ENCODE results near the gene GABRA4.

GABRA4 gene

DNA sequence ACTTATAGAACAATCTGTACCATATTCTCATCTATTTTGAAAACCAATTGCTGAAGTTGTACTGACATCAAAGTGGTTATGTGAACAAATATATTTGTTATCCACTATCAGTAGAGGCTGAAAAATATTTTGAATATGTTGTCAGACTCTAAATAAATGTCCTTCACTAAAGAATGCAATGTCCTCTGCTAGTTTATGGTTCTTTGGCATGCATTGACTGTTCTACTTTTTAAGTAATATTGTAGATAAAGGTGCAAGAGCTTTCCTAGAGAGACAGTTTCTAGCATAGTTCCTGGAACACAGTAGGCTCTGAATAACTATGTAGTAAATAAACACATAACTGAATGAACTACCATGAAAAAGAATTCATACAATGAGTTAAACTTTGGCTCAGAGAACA lies 66.2 kb downstream of the GABRA4 start:
- Histone ChIP-seq H3K9me3 (ENCODE audit: control insufficient read depth, insufficient read depth, low read length) (no peaks in the 10 kb centered on the region), H3K36me3 (ENCODE audit: control insufficient read depth, insufficient read depth, low read length) (no peaks in the 10 kb centered on the region), H3K27ac (ENCODE audit: low read depth, low read length) (no peak overlapping the region), H3K9ac (ENCODE audit: low read depth, low read length) (no peak overlapping the region), H3K27me3 (ENCODE audit: control insufficient read depth, insufficient read depth, low read length) (no peaks in the 10 kb centered on the region), H3K4me3 (ENCODE audit: low read depth, low read length) (no peak overlapping the region), H3K4me1 (ENCODE audit: control insufficient read depth, insufficient read depth, low read length) (no peaks in the 10 kb centered on the region)

DNA sequence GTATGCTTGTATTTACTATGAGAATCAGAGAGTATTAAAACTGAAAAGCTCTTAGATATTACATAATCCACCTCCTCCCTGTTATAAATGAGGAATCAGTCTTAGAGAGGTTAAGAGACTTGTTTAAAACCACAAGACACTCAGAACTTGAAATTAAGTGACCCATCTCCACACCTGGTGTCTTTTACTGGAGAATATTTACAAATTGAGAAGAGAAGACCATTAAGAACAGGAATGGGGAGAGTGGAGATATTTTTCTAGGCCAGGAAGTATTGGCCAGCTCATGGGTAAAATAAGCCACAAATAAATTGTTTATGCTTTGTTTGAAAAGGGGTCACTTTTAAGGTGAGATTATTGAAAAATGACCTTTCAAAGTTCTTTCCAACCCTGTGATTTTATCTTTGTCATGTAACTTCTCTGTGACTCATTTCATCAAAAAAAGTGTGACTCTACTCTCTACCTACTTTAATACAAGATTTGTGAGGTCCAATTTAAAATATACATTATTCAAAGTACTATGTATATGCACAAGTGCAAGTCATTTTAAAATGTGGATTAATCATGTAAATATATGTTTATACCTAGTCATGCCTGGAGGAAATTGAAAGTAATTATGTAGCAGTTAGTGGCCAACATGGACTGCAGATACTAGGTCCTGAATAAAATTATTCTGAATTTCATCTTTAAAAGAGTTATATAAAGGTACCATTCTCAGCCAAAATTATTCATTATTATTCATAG lies 68.4 kb downstream of the GABRA4 start:
- no peak overlapping the region for H3K4me3 ChIP-seq (ENCODE audit: low read depth, low read length)
- H3K9ac ChIP-seq (ENCODE audit: low read depth, low read length) = no peak overlapping the region
- H3K27ac ChIP-seq (ENCODE audit: low read depth, low read length) = no peak overlapping the region
- no peaks in the 10 kb centered on the region for H3K9me3 ChIP-seq (ENCODE audit: control insufficient read depth, insufficient read depth, low read length)
- no peaks in the 10 kb centered on the region for H3K4me1 ChIP-seq (ENCODE audit: control insufficient read depth, insufficient read depth, low read length)
- H3K27me3 ChIP-seq (ENCODE audit: control insufficient read depth, insufficient read depth, low read length) = no peaks in the 10 kb centered on the region
- no peaks in the 10 kb centered on the region for H3K36me3 ChIP-seq (ENCODE audit: control insufficient read depth, insufficient read depth, low read length)

DNA sequence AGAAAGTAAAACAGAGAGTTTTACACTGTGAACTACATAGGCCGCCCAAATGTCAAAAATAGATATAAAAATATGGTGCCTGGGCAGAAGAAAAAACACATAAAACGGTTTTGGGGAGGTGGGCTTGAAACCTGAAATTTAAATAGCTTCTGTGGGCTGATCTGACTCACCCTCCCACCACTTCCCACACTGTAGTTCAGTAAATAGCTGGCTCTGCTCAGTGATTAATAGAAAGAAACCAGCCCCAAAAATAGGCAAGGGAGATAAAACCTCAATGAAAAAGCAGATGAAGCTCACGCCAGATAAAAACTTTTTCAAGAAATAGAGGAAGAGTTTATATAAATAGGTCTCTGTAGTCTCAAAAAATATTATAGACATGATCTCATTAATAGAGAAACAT lies 71.2 kb downstream of the GABRA4 start:
- H3K9me3 ChIP-seq (ENCODE audit: control insufficient read depth, insufficient read depth, low read length) = no peaks in the 10 kb centered on the region
- H3K4me1 ChIP-seq (ENCODE audit: control insufficient read depth, insufficient read depth, low read length) = no peaks in the 10 kb centered on the region
- no peaks in the 10 kb centered on the region for H3K27me3 ChIP-seq (ENCODE audit: control insufficient read depth, insufficient read depth, low read length)
- no peak overlapping the region for H3K9ac ChIP-seq (ENCODE audit: low read depth, low read length)
- no peak overlapping the region for H3K27ac ChIP-seq (ENCODE audit: low read depth, low read length)
- H3K36me3 ChIP-seq (ENCODE audit: control insufficient read depth, insufficient read depth, low read length) = no peaks in the 10 kb centered on the region
- no peak overlapping the region for H3K4me3 ChIP-seq (ENCODE audit: low read depth, low read length)

DNA sequence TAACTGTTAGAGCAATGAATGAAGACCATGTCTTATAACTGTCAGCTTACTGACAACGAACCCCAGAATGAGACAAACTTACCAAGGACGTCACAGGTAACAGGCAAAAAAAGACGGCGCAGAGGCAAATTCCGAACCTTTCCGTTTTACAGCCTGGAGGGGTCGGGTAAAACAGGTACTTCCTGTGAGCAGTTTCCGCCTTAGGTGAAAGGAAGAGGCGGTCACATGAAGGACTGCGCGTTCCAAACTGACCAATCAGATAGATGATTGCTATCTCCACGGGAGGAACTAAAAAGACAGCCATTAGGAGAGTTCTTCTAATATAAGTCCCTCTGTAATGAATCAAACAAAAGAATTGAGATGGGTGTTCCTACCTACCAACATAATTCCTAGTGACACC lies 84.3 kb downstream of the GABRA4 start, which contains the start of gene COX7B2:
Gene COX7B2, minus strand, starts transcription at position 168 of the 400 bp plus-strand sequence. CDS start 174,053 bp downstream, outside the sequence.
- Histone ChIP-seq H3K9me3 (ENCODE audit: control insufficient read depth, insufficient read depth, low read length) (no peaks in the 10 kb centered on the region), H3K36me3 (ENCODE audit: control insufficient read depth, insufficient read depth, low read length) (no peaks in the 10 kb centered on the region), H3K27me3 (ENCODE audit: control insufficient read depth, insufficient read depth, low read length) (no peaks in the 10 kb centered on the region), H3K4me1 (ENCODE audit: control insufficient read depth, insufficient read depth, low read length) (no peaks in the 10 kb centered on the region), H3K9ac (ENCODE audit: low read depth, low read length) (no peak within 1 kb of the TSS), H3K4me3 (ENCODE audit: low read depth, low read length) (no peak within 1 kb of the TSS), H3K27ac (ENCODE audit: low read depth, low read length) (no peak within 1 kb of the TSS)

DNA sequence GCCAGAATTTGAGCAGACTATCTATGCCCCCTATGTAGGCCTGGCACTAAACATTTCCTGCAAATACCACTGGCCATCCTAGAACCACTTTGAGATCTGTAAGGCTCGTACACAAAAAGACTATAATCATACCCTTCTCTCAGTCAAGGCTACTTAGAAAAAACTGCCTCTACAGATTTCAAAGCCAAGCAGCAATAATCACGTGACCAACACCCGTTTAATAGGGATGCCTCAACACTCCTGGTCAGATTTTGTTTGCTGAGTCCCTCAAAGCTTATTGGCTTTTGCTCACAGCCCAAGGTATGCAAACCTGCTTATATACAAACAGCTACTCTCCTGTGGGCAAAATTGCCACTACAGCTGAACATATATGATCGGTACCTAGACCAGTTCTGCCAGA lies 85.2 kb downstream of the GABRA4 start:
- Histone ChIP-seq H3K9ac (ENCODE audit: low read depth, low read length) (no peak overlapping the region), H3K27ac (ENCODE audit: low read depth, low read length) (no peak overlapping the region), H3K4me3 (ENCODE audit: low read depth, low read length) (no peak overlapping the region), H3K9me3 (ENCODE audit: control insufficient read depth, insufficient read depth, low read length) (no peaks in the 10 kb centered on the region), H3K27me3 (ENCODE audit: control insufficient read depth, insufficient read depth, low read length) (no peaks in the 10 kb centered on the region), H3K4me1 (ENCODE audit: control insufficient read depth, insufficient read depth, low read length) (no peaks in the 10 kb centered on the region), H3K36me3 (ENCODE audit: control insufficient read depth, insufficient read depth, low read length) (no peaks in the 10 kb centered on the region)

DNA sequence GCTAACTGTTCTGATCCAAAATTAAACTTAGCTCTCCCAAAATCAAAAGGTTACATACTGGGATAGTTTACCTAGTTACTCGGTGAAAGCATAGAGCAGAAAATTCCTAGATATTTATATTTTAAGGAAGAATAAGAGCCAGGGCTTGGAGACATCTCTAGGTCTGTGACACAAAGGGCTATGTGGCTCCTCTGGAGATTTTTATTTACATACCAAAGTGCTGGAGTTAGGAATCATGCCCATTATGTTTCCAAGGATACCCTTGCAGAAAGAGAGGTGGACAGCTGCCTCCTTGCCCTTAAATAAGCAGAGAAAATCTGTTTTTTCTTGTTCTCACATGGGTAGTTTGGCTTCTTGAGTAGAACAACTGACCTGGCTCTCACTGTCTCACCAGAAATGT lies 93.3 kb downstream of the GABRA4 start:
- no peak overlapping the region for H3K9ac ChIP-seq (ENCODE audit: low read depth, low read length)
- H3K9me3 ChIP-seq (ENCODE audit: control insufficient read depth, insufficient read depth, low read length) = no peaks in the 10 kb centered on the region
- no peak overlapping the region for H3K4me3 ChIP-seq (ENCODE audit: low read depth, low read length)
- H3K4me1 ChIP-seq (ENCODE audit: control insufficient read depth, insufficient read depth, low read length) = no peaks in the 10 kb centered on the region
- H3K27me3 ChIP-seq (ENCODE audit: control insufficient read depth, insufficient read depth, low read length) = no peaks in the 10 kb centered on the region
- H3K36me3 ChIP-seq (ENCODE audit: control insufficient read depth, insufficient read depth, low read length) = no peaks in the 10 kb centered on the region
- H3K27ac ChIP-seq (ENCODE audit: low read depth, low read length) = no peak overlapping the region

DNA sequence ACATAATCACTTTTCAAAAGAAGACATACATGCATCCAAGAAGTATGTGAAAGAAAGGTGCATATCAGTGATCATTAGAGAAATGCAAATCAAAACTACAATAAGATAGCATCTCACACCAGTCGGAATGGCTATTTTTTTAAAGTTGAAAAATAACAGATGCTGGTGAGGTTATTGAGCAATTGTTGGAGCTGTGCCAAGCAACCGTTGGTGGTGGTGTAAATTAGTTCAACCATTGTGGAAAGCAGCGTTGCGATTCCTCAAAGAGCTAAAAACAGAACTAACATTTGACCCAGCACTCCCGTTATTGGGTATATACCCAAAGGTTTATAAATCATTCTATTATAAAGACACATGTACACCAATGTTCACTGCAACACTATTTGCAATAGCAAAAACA lies 98.6 kb downstream of the GABRA4 start:
- Histone ChIP-seq H3K36me3 (ENCODE audit: control insufficient read depth, insufficient read depth, low read length) (no peaks in the 10 kb centered on the region), H3K9me3 (ENCODE audit: control insufficient read depth, insufficient read depth, low read length) (no peaks in the 10 kb centered on the region)

DNA sequence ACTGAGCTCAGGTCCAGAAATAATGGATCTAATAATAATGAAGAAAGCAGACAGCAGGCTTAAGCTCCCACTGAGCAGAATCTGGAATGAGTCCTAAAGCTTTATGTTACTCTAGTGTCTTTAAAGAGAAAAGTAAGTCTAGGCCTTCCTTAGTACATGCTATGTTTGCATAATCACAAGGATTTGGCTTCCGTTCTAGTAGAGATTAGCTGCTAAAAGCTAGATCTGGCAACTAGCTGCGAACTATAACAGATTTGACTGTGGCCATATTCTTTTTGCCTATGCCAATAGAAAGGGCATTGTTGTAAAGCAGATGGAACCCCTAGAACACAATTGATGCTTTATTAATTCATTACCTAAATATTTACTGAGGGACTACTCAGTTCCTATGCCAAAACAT lies 103.3 kb downstream of the GABRA4 start:
- H3K27me3 ChIP-seq (ENCODE audit: control insufficient read depth, insufficient read depth, low read length) = no peaks in the 10 kb centered on the region
- no peak overlapping the region for H3K4me3 ChIP-seq (ENCODE audit: low read depth, low read length)
- no peak overlapping the region for H3K9ac ChIP-seq (ENCODE audit: low read depth, low read length)
- H3K36me3 ChIP-seq (ENCODE audit: control insufficient read depth, insufficient read depth, low read length) = no peaks in the 10 kb centered on the region
- H3K27ac ChIP-seq (ENCODE audit: low read depth, low read length) = no peak overlapping the region
- H3K9me3 ChIP-seq (ENCODE audit: control insufficient read depth, insufficient read depth, low read length) = no peaks in the 10 kb centered on the region
- no peaks in the 10 kb centered on the region for H3K4me1 ChIP-seq (ENCODE audit: control insufficient read depth, insufficient read depth, low read length)

More for the DNA sequence above, 98.6 kb downstream of the GABRA4 start:
- no peak overlapping the region for H3K27ac ChIP-seq (ENCODE audit: low read depth, low read length)
- no peaks in the 10 kb centered on the region for H3K4me1 ChIP-seq (ENCODE audit: control insufficient read depth, insufficient read depth, low read length)
- no peak overlapping the region for H3K4me3 ChIP-seq (ENCODE audit: low read depth, low read length)
- H3K27me3 ChIP-seq (ENCODE audit: control insufficient read depth, insufficient read depth, low read length) = no peaks in the 10 kb centered on the region
- no peak overlapping the region for H3K9ac ChIP-seq (ENCODE audit: low read depth, low read length)

DNA sequence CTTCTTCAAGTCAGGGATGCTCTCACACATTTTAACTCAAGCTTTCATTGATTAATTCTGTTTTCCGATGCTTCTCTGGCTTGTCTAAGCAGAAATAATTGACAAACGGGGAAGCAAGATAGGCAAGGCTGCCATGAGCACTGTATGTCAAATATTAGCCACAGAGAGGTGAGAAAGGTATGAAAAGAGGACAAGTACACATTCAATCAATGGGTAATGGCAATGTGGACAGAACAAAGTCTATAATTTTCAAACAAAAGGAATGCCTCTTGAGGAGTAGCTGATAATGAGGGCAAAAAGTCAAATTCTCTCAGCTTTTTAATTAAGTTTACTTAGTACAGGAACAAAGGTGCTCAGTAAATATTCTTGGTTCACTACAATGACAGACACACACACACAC lies 104.0 kb downstream of the GABRA4 start:
- no peaks in the 10 kb centered on the region for H3K4me1 ChIP-seq (ENCODE audit: control insufficient read depth, insufficient read depth, low read length)
- no peaks in the 10 kb centered on the region for H3K27me3 ChIP-seq (ENCODE audit: control insufficient read depth, insufficient read depth, low read length)
- H3K4me3 ChIP-seq (ENCODE audit: low read depth, low read length) = no peak overlapping the region
- H3K36me3 ChIP-seq (ENCODE audit: control insufficient read depth, insufficient read depth, low read length) = no peaks in the 10 kb centered on the region
- no peak overlapping the region for H3K27ac ChIP-seq (ENCODE audit: low read depth, low read length)
- H3K9ac ChIP-seq (ENCODE audit: low read depth, low read length) = no peak overlapping the region
- H3K9me3 ChIP-seq (ENCODE audit: control insufficient read depth, insufficient read depth, low read length) = no peaks in the 10 kb centered on the region

DNA sequence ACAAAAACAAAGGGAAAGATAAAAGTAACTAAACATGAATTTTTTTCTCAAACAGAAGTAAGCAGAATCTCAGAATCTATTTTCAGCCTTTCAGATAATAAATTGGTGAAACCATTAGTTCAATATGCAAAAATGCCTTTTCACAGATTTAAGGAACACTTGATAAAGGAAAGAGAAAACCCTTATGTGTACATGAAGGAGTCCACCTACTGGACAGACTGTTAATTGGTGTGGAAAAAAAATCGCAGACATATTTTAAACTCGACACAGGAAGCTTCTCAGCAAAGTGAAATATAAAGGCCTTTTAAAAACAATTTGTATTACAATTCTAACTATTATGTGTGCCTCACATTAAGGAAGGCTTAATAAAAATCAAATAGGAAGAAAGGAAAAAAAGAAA lies 106.7 kb downstream of the GABRA4 start:
- Histone ChIP-seq H3K27me3 (ENCODE audit: control insufficient read depth, insufficient read depth, low read length) (no peaks in the 10 kb centered on the region), H3K4me3 (ENCODE audit: low read depth, low read length) (no peak overlapping the region), H3K9me3 (ENCODE audit: control insufficient read depth, insufficient read depth, low read length) (no peaks in the 10 kb centered on the region), H3K4me1 (ENCODE audit: control insufficient read depth, insufficient read depth, low read length) (no peaks in the 10 kb centered on the region), H3K27ac (ENCODE audit: low read depth, low read length) (no peak overlapping the region), H3K36me3 (ENCODE audit: control insufficient read depth, insufficient read depth, low read length) (no peaks in the 10 kb centered on the region), H3K9ac (ENCODE audit: low read depth, low read length) (no peak overlapping the region)

DNA sequence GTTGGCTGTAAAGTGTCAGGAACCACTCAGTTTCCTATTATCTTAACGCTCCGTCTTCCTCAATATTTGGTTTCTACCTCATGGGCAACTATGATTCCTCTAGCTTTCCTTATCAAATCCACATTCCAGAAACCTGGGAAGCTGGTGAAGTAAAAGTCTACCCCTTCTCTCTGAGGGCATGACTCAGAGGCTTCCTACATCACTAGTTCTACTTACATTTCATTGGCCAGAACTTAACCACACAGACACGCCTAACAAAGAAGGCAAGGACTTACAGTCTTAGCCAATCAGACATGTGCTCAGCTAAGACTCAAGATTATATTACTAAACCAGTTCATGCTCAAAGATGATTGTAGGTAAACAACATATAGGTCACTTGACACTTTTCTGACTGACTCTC lies 114.7 kb downstream of the GABRA4 start:
- no peaks in the 10 kb centered on the region for H3K27me3 ChIP-seq (ENCODE audit: control insufficient read depth, insufficient read depth, low read length)
- H3K4me3 ChIP-seq (ENCODE audit: low read depth, low read length) = no peak overlapping the region
- H3K27ac ChIP-seq (ENCODE audit: low read depth, low read length) = no peak overlapping the region
- H3K4me1 ChIP-seq (ENCODE audit: control insufficient read depth, insufficient read depth, low read length) = no peaks in the 10 kb centered on the region
- no peaks in the 10 kb centered on the region for H3K9me3 ChIP-seq (ENCODE audit: control insufficient read depth, insufficient read depth, low read length)
- no peak overlapping the region for H3K9ac ChIP-seq (ENCODE audit: low read depth, low read length)
- no peaks in the 10 kb centered on the region for H3K36me3 ChIP-seq (ENCODE audit: control insufficient read depth, insufficient read depth, low read length)

Data from HUES48 (cell line).